CD14-positive monocyte (primary cell): ENCODE data around the gene GADD45GIP1. TPM values are rescaled to one million over a fixed set of nuclear protein-coding genes. Genes with fewer than 3 reads are reported as not detected.

Experiments
- DNase-seq, 3 donors: peaks; one replicate each; pipeline ENCODE4 v3.0.0-alpha.2; 2011 to 2022
- H2AFZ ChIP-seq: 2 replicates; pipeline ENCODE4 v1.6.0; 2012; ENCODE audit warnings: mild to moderate bottlenecking, low read depth, low read length, inconsistent platforms; ENCODE audit not compliant: insufficient read depth, poor library complexity, severe bottlenecking
- H3K27ac ChIP-seq, 2 donors: 1 replicate in 1 of 2; 2 replicates in 1 of 2; pipeline ENCODE4 v1.5.1; 2012 to 2013; ENCODE audit warnings: low read length in 2 of 2, control low read depth in 1 of 2, inconsistent platforms in 1 of 2, low read depth in 1 of 2, mild to moderate bottlenecking in 1 of 2
- H3K27me3 ChIP-seq, 2 donors: one replicate each; pipeline versions ENCODE4 v1.6.0 to v1.6.1; 2011 to 2013; ENCODE audit warnings: low read length in 2 of 2; ENCODE audit not compliant: control insufficient read depth in 2 of 2, insufficient read depth in 2 of 2
- H3K36me3 ChIP-seq, 2 donors: replicated peaks in 1 of 2; 1 replicate in 1 of 2; 2 replicates in 1 of 2; pipeline versions ENCODE4 v1.5.1 to v1.6.1; 2012 to 2013; ENCODE audit warnings: low read length in 2 of 2, control low read depth in 1 of 2, inconsistent platforms in 1 of 2, mild to moderate bottlenecking in 1 of 2; ENCODE audit not compliant: insufficient read depth in 2 of 2, control insufficient read depth in 1 of 2
- H3K4me1 ChIP-seq, 2 donors: 1 replicate in 1 of 2; 2 replicates in 1 of 2; pipeline versions ENCODE4 v1.5.1 to v1.6.1; 2012 to 2013; ENCODE audit warnings: low read length in 2 of 2, control low read depth in 1 of 2, inconsistent platforms in 1 of 2, mild to moderate bottlenecking in 1 of 2, moderate library complexity in 1 of 2; ENCODE audit not compliant: insufficient read depth in 2 of 2, control insufficient read depth in 1 of 2
- H3K4me2 ChIP-seq: replicated peaks from 2 replicates; pipeline ENCODE3; 2012; ENCODE audit warnings: low read length, moderate library complexity, mild to moderate bottlenecking; ENCODE audit not compliant: poor library complexity, severe bottlenecking; ENCODE audit errors: extremely low read depth
- H3K4me3 ChIP-seq, 3 experiments: fragments of 200-600 bp in 1 of 3; sonication (generic) in 1 of 3; replicated peaks in 1 of 3; 1 replicate in 2 of 3; 2 replicates in 1 of 3; pipeline ENCODE4 v1.5.1; 2011 to 2013; ENCODE audit warnings: low read length in 3 of 3, mild to moderate bottlenecking in 3 of 3, control low read depth in 2 of 3, low read depth in 2 of 3, inconsistent platforms in 1 of 3, moderate library complexity in 1 of 3
- H3K79me2 ChIP-seq: 2 replicates; pipeline ENCODE4 v1.6.0; 2012; ENCODE audit warnings: mild to moderate bottlenecking, control low read depth, inconsistent platforms, low read length, moderate library complexity; ENCODE audit not compliant: insufficient read depth
- H3K9ac ChIP-seq: 2 replicates; pipeline ENCODE4 v1.6.0; 2017; ENCODE audit warnings: low read length, mild to moderate bottlenecking; ENCODE audit not compliant: insufficient read depth, poor library complexity, severe bottlenecking
- H3K9me3 ChIP-seq, 2 donors: replicated peaks in 1 of 2; 1 replicate in 1 of 2; 2 replicates in 1 of 2; pipeline versions ENCODE4 v1.5.1 to v1.6.1; 2012 to 2013; ENCODE audit warnings: low read length in 2 of 2, control low read depth in 1 of 2; ENCODE audit not compliant: control insufficient read depth in 1 of 2, insufficient read depth in 1 of 2
- H4K20me1 ChIP-seq: 2 replicates; pipeline ENCODE4 v1.6.0; 2012; ENCODE audit warnings: mild to moderate bottlenecking, low read length, control low read depth, moderate library complexity; ENCODE audit not compliant: insufficient read depth
- H3K27ac Mint-ChIP-seq, 7 donors: one replicate each; pipeline ENCODE4 v1.8.0; 2020; ENCODE audit warnings: mild to moderate bottlenecking in 7 of 7, mixed read lengths in 7 of 7, moderate library complexity in 6 of 7, inconsistent platforms in 2 of 7
- H3K27me3 Mint-ChIP-seq, 3 donors: one replicate each; pipeline ENCODE4 v1.8.0; 2021 to 2022; ENCODE audit warnings: low read depth in 3 of 3, mild to moderate bottlenecking in 3 of 3, mixed read lengths in 3 of 3, moderate library complexity in 3 of 3, inconsistent platforms in 1 of 3
- H3K36me3 Mint-ChIP-seq, 2 donors: one replicate each; pipeline ENCODE4 v1.8.0; 2020; ENCODE audit warnings: mixed read lengths in 2 of 2, inconsistent platforms in 1 of 2, mild to moderate bottlenecking in 1 of 2
- H3K4me1 Mint-ChIP-seq: one replicate; pipeline ENCODE4 v1.8.0; 2020; ENCODE audit warnings: mild to moderate bottlenecking, mixed read lengths
- H3K4me3 Mint-ChIP-seq, 2 donors: one replicate each; pipeline ENCODE4 v1.8.0; 2020; ENCODE audit warnings: mild to moderate bottlenecking in 2 of 2, mixed read lengths in 2 of 2, moderate library complexity in 1 of 2
- H3K9me3 Mint-ChIP-seq, 7 donors: one replicate each; pipeline ENCODE4 v1.8.0; 2020 to 2022; ENCODE audit warnings: mixed read lengths in 7 of 7, mild to moderate bottlenecking in 6 of 7, moderate library complexity in 6 of 7, inconsistent platforms in 2 of 7
- WGBS: methylation state at CpG from one replicate; pipeline ENCODE4 v1.1.5; 2013; ENCODE audit warnings: missing lambda C conversion rate; ENCODE audit not compliant: insufficient coverage; 5-methylcytosine and 5-hydroxymethylcytosine counted together
- intact Hi-C, 2 donors: fragments of 100-400 bp; cut with micrococcal nuclease; formaldehyde crosslinking; loops; one replicate each; pipeline versions ENCODE4 v1.15.0 to v1.15.1; 2023
- polyA plus RNA-seq, 3 donors: library from polyadenylated mRNA; depleted of rRNA in 1 of 3; unstranded in 2 of 3; stranded (reverse) in 1 of 3; fragments of 300-500 nt in 2 of 3; fragments of >200 nt in 1 of 3; fragmentation: Illumina TruSeq in 2 of 3; gene quantifications; 1 replicate in 2 of 3; 2 replicates in 1 of 3; pipeline ENCODE4 v1.2.3, GENCODE V29; 2012 to 2021
- TF ChIP-seq, protein P1 (sequence below): fragments of 200-600 bp; IDR thresholded peaks from one replicate; pipeline ENCODE4 v1.8.0; 2022; ENCODE audit warnings: antibody characterized with exemption, mild to moderate bottlenecking

Gene GADD45GIP1
- polyA plus RNA-seq, 3 donors: 8.3 to 42.4 (median 31.6) TPM

DNA sequence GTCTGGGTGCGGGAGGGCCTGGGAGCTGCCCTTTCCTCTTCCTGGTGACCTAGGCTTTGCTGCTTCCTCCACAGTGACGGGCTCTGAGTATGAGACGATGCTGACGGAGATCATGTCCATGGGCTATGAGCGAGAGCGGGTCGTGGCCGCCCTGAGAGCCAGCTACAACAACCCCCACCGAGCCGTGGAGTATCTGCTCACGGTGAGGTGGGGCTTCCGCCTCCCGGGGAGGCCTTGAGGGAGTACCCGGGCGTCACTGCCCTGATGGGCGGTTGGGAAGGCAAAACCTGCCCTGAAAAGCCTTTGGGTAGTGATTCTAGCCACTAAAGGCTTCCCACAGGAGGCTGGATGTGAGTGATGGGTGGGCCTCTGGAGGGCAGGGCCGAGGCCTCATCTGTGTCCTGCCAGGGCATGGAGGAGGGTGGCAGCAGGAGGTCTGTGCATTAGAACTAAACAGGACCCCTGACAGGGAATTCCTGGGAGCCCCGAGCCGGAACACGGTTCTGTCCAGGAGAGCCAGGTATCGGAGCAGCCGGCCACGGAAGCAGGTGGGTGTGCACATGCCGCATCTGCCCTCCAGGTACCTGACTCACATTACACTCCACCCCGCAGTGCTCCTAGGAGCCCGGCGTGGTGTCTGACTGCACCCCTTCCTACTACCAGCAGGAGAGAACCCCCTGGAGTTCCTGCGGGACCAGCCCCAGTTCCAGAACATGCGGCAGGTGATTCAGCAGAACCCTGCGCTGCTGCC, 8.2 kb downstream of the GADD45GIP1 start:
- intact Hi-C loops: loop anchor here in 1 of 2 donors (5.0 kb wide), 1 partner anchor 204 kb away; the partner anchor contains the start of genes IER2 and STX10
- no peak overlapping the region for H3K4me3 Mint-ChIP-seq

More for the DNA sequence above, 8.2 kb downstream of the GADD45GIP1 start:
- Mint-ChIP-seq H3K27ac (peak overlapping the region in 4 of 7 donors; percentile 11 to 75 (median 38)), H3K36me3 (peaks cover 48 to 71% of the 10 kb centered on the region in 2 donors), H3K9me3 (no peaks in the 10 kb centered on the region), H3K27me3 (no peaks in the 10 kb centered on the region), H3K4me1 (peaks cover 44% of the 10 kb centered on the region)
- Histone ChIP-seq H3K36me3 (peaks cover 53 to 67% of the 10 kb centered on the region in 2 donors), H4K20me1 (peaks cover 5% of the 10 kb centered on the region), H3K4me1 (peaks cover 39 to 61% of the 10 kb centered on the region in 2 donors), H3K4me2 (no peak overlapping the region), H3K4me3 (no peak overlapping the region), H3K9me3 (no peaks in the 10 kb centered on the region), H3K27ac (peak overlapping the region in 1 of 2 donors; percentile 93), H3K9ac (no peak overlapping the region), H3K79me2 (peaks cover 49% of the 10 kb centered on the region), H2AFZ (no peak overlapping the region), H3K27me3 (no peaks in the 10 kb centered on the region)
- no peak for DNase-seq
- WGBS: 96% methylated on average over 25 of the region's 30 CpGs
- TF ChIP-seq, protein P1, sequence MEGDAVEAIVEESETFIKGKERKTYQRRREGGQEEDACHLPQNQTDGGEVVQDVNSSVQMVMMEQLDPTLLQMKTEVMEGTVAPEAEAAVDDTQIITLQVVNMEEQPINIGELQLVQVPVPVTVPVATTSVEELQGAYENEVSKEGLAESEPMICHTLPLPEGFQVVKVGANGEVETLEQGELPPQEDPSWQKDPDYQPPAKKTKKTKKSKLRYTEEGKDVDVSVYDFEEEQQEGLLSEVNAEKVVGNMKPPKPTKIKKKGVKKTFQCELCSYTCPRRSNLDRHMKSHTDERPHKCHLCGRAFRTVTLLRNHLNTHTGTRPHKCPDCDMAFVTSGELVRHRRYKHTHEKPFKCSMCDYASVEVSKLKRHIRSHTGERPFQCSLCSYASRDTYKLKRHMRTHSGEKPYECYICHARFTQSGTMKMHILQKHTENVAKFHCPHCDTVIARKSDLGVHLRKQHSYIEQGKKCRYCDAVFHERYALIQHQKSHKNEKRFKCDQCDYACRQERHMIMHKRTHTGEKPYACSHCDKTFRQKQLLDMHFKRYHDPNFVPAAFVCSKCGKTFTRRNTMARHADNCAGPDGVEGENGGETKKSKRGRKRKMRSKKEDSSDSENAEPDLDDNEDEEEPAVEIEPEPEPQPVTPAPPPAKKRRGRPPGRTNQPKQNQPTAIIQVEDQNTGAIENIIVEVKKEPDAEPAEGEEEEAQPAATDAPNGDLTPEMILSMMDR: no peak
